ENCODE results near the gene SLC25A17.

GRCh38 chr22:40855979-40856512, 36.9 kb upstream of the SLC25A17 start:
- TF ChIP-seq POLR2A (IDR thresholded peaks at IDR 0.05) (no peak), CTCF (IDR thresholded peaks at IDR 0.05) (no peak)

Data from esophagus squamous epithelium (tissue), 4 donors.